Activated B cell treated with CpG ODN at 0.5 μM for 24 hours (primary cell): Measurements from ENCODE around the gene DDX24. TPM values are rescaled to one million over a fixed set of nuclear protein-coding genes. Genes with fewer than 3 reads are reported as not detected.
A peak's percentile ranks its signal among the peaks of the same experiment; 100 is the strongest.

ENCODE experiments used
- ATAC-seq: fragments of 200-7000 bp; cut with Tn5 transposase; one replicate; pipeline ENCODE4 v1.10.0; 2021; ENCODE audit warnings: low read depth, mild to moderate bottlenecking, moderate library complexity
- CTCF ChIA-PET: fragments of 350-600 bp; sonication (Branson Sonifier 250); formaldehyde crosslinking; loops from one replicate; lab custom pipeline; 2021; ENCODE audit warnings: antibody characterized with exemption; lab: Charles Lee
- POLR2A ChIA-PET: fragments of 350-600 bp; sonication (Branson Sonifier 250); formaldehyde crosslinking; loops from one replicate; lab custom pipeline; 2021; ENCODE audit warnings: antibody characterized with exemption; lab: Charles Lee
- DNase-seq: peaks from one replicate; pipeline ENCODE4 v3.0.0; 2022
- H3K27ac Mint-ChIP-seq: one replicate; pipeline ENCODE4 v1.8.0; 2020; ENCODE audit warnings: mixed read lengths
- H3K27me3 Mint-ChIP-seq: one replicate; pipeline ENCODE4 v1.8.0; 2021; ENCODE audit warnings: mixed read lengths
- H3K36me3 Mint-ChIP-seq: one replicate; pipeline ENCODE4 v1.8.0; 2021; ENCODE audit warnings: low read depth, mixed read lengths
- H3K4me1 Mint-ChIP-seq: one replicate; pipeline ENCODE4 v1.8.0; 2021; ENCODE audit warnings: mixed read lengths
- H3K4me3 Mint-ChIP-seq: one replicate; pipeline ENCODE4 v1.8.0; 2020; ENCODE audit warnings: mild to moderate bottlenecking, mixed read lengths
- H3K9me3 Mint-ChIP-seq: one replicate; pipeline ENCODE4 v1.8.0; 2020; ENCODE audit warnings: mixed read lengths
- CTCF ChIP-seq: fragments of 200-600 bp; IDR thresholded peaks from one replicate; pipeline ENCODE4 v1.8.0; 2022; ENCODE audit warnings: antibody characterized with exemption, mild to moderate bottlenecking
- intact Hi-C: fragments of 100-400 bp; cut with micrococcal nuclease; formaldehyde crosslinking; loops from one replicate; pipeline ENCODE4 v1.15.1; 2024
- total RNA-seq: library from RNA; stranded (reverse); gene quantifications from 2 replicates; pipeline ENCODE4 v1.2.3, GENCODE V29; 2022

The DDX24 gene
- total RNA-seq, 1 donor from 2014 or later = 169 TPM

- no peak overlapping the region for H3K4me3 Mint-ChIP-seq
- no peak for TF ChIP-seq CTCF
- no peak overlapping the region for H3K27ac Mint-ChIP-seq
These were observed 51.7 kb downstream of the DDX24 start for GRCh38 chr14:94029265-94029664.

GRCh38 chr14:94028450-94028826 lies 52.6 kb downstream of the DDX24 start:
- Mint-ChIP-seq H3K36me3 (no peaks in the 10 kb centered on the region), H3K27ac (no peak overlapping the region), H3K4me3 (peak overlapping the region; percentile 51), H3K9me3 (no peaks in the 10 kb centered on the region), H3K27me3 (peaks cover 19% of the 10 kb centered on the region), H3K4me1 (peaks cover 5% of the 10 kb centered on the region)
- ChIA-PET CTCF (interaction anchor here (0.9 to 1.7 kb wide), 4 partner anchors 8 to 108 kb away, joined by 3 to 8 read pairs (median 4); no protein-coding TSS in a partner anchor), POLR2A (no interaction called here)
- no peak for DNase-seq
- TF ChIP-seq CTCF = no peak
- intact Hi-C loops = no loop called here
- ATAC-seq = no peak

More at GRCh38 chr14:94029265-94029664, 51.7 kb downstream of the DDX24 start:
- intact Hi-C loops = no loop called here
- Mint-ChIP-seq H3K9me3 (no peaks in the 10 kb centered on the region), H3K27me3 (peaks cover 13% of the 10 kb centered on the region), H3K4me1 (peaks cover 5% of the 10 kb centered on the region), H3K36me3 (no peaks in the 10 kb centered on the region)
- DNase-seq (no peak), ATAC-seq (no peak)
- ChIA-PET POLR2A (no interaction called here), CTCF (interaction anchor here (0.9 to 1.5 kb wide), 2 partner anchors 89 to 107 kb away, joined by 3 to 5 read pairs; no protein-coding TSS in a partner anchor)

- TF ChIP-seq CTCF = no peak
- Mint-ChIP-seq H3K4me3 (peak overlapping the region; percentile 51), H3K27ac (no peak overlapping the region), H3K27me3 (peaks cover 25% of the 10 kb centered on the region), H3K9me3 (no peaks in the 10 kb centered on the region), H3K36me3 (no peaks in the 10 kb centered on the region), H3K4me1 (peaks cover 5% of the 10 kb centered on the region)
- DNase-seq = no peak
- intact Hi-C loops = no loop called here
- ChIA-PET CTCF (interaction anchor here (0.9 to 1.7 kb wide), 4 partner anchors 9 to 109 kb away, joined by 3 to 8 read pairs (median 4); no protein-coding TSS in a partner anchor), POLR2A (no interaction called here)
- no peak for ATAC-seq
These were observed 53.2 kb downstream of the DDX24 start for GRCh38 chr14:94027566-94028449.

- intact Hi-C loops = loop anchor here (1.0 kb wide), 2 partner anchors 54 to 56 kb away; partner anchors contain the start of genes DDX24 and IFI27L1
- no peaks in the 10 kb centered on the region for H3K36me3 Mint-ChIP-seq
- no peaks in the 10 kb centered on the region for H3K9me3 Mint-ChIP-seq
- H3K4me1 Mint-ChIP-seq = peaks cover 5% of the 10 kb centered on the region
- DNase-seq = no peak
- no peak for ATAC-seq
- peak overlapping the region; percentile 50 for H3K4me3 Mint-ChIP-seq
- no peak for TF ChIP-seq CTCF
- H3K27ac Mint-ChIP-seq = no peak overlapping the region
- H3K27me3 Mint-ChIP-seq = peaks cover 29% of the 10 kb centered on the region
- POLR2A ChIA-PET = interaction anchor here (1.5 kb wide), 1 partner anchor 54 kb away, joined by 4 read pairs; the partner anchor contains the start of genes DDX24 and IFI27L1
- CTCF ChIA-PET = interaction anchor here (0.9 to 1.7 kb wide), 3 partner anchors 10 to 87 kb away, joined by 3 to 8 read pairs (median 5); no protein-coding TSS in a partner anchor
These were observed 54.0 kb downstream of the DDX24 start for GRCh38 chr14:94026889-94027469.
